ENCODE measurements around the gene EPOP. TPM values are rescaled to one million over a fixed set of nuclear protein-coding genes. Genes with fewer than 3 reads are reported as not detected.
"Not testable (repeated sequence)": the region's sequence is repeated elsewhere in the genome, so short reads cannot be mapped to it uniquely, and the experiment has no call there.

Gene EPOP
- total RNA-seq, 1 donor from 2014 or later = 2.1 TPM

GRCh38 chr17:38654411-38655398 lies 20.1 kb downstream of the EPOP start:
- Histone ChIP-seq H3K4me3 (no peak overlapping the region), H3K27ac (no peak overlapping the region), H3K4me1 (no peaks in the 10 kb centered on the region), H3K36me3 (no peaks in the 10 kb centered on the region), H3K27me3 (peaks cover 11% of the 10 kb centered on the region), H3K9me3 (no peaks in the 10 kb centered on the region)
- no peak for DNase-seq (ENCODE audit: low spot score in 2 of 2)
- intact Hi-C loops (cut with DNase I) = no loop called here
- TF ChIP-seq CTCF (IDR thresholded peaks at IDR 0.05) = no peak

GRCh38 chr17:38653679-38654078 lies 21.1 kb downstream of the EPOP start:
- peaks cover 11% of the 10 kb centered on the region for H3K27me3 ChIP-seq
- no peaks in the 10 kb centered on the region for H3K36me3 ChIP-seq
- H3K4me1 ChIP-seq = no peaks in the 10 kb centered on the region
- TF ChIP-seq CTCF (IDR thresholded peaks at IDR 0.05) = no peak
- no peak for DNase-seq (ENCODE audit: low spot score in 2 of 2)
- H3K4me3 ChIP-seq = no peak overlapping the region
- no peaks in the 10 kb centered on the region for H3K9me3 ChIP-seq
- no peak overlapping the region for H3K27ac ChIP-seq
- intact Hi-C loops (cut with DNase I) = no loop called here

GRCh38 chr17:38653230-38653629 lies 21.5 kb downstream of the EPOP start:
- peaks cover 11% of the 10 kb centered on the region for H3K27me3 ChIP-seq
- H3K36me3 ChIP-seq = no peaks in the 10 kb centered on the region

DNA sequence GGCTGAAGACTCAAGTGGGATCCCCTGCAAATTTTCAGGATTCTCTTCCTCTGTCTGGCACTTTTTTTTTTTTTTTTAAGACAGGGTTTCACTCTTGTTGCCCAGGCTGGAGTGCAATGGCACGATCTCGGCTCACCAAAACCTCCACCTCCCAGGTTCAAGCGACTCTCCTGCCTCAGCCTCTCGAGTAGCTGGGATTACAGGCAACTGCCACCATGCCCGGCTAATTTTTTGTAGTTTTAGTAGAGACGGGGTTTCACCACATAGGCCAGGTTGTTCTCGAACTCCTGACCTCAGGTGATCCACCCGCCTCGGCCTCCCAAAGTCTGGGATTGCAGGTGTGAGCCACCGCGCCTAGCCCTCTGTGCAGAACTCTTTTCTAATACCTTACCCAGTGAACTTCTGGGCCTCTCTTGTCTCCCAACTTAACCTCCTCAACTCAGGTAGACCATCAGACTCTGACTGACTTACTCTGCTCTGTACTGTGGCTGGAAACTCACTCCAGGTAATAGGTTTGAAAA lies 24.0 kb downstream of the EPOP start:
- intact Hi-C loops (cut with DNase I); H3K4me3 ChIP-seq: not testable (repeated sequence)

More at GRCh38 chr17:38653230-38653629, 21.5 kb downstream of the EPOP start:
- H3K4me3 ChIP-seq = no peak overlapping the region
- DNase-seq (ENCODE audit: low spot score in 2 of 2) = no peak
- H3K27ac ChIP-seq = no peak overlapping the region
- no peak for TF ChIP-seq CTCF (IDR thresholded peaks at IDR 0.05)
- no peaks in the 10 kb centered on the region for H3K4me1 ChIP-seq
- intact Hi-C loops (cut with DNase I) = no loop called here
- H3K9me3 ChIP-seq = no peaks in the 10 kb centered on the region

DNA sequence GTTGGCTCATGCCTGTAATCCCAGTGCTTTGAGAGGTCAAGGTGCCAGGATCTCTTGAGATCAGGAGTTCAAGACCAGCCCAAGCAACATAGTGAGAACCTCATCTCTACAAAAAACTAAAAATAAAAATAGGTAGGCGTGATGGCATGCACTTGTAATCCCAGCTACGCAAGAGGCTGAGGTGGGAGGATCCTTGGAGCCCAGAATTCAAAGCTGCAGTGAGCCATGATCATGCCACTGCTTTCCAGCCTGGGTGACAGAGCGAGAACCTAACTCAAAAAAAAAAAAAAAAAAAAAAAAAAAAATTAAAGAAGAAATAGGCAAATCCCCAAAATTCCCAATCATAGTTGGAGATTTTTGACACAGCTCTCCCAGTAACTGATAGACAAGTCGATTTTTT lies 36.8 kb downstream of the EPOP start:
- Histone ChIP-seq H3K27me3 (no peaks in the 10 kb centered on the region), H3K4me1 (no peaks in the 10 kb centered on the region), H3K27ac (no peak overlapping the region), H3K36me3 (no peaks in the 10 kb centered on the region), H3K9me3 (no peaks in the 10 kb centered on the region), H3K4me3 (no peak overlapping the region)
- intact Hi-C loops (cut with DNase I) = no loop called here
- DNase-seq (ENCODE audit: low spot score in 2 of 2) = peak in 1 of 2 donors; percentile 25
- TF ChIP-seq CTCF (IDR thresholded peaks at IDR 0.05) = no peak

More for the DNA sequence above, 24.0 kb downstream of the EPOP start:
- H3K27ac ChIP-seq; H3K27me3 ChIP-seq; H3K36me3 ChIP-seq; H3K9me3 ChIP-seq; H3K4me1 ChIP-seq; DNase-seq (ENCODE audit: low spot score in 2 of 2): not testable (repeated sequence)

- Histone ChIP-seq H3K4me1 (no peaks in the 10 kb centered on the region), H3K27me3 (no peaks in the 10 kb centered on the region), H3K9me3 (no peaks in the 10 kb centered on the region), H3K36me3 (no peaks in the 10 kb centered on the region), H3K27ac (no peak overlapping the region), H3K4me3 (no peak overlapping the region)
- no peak for TF ChIP-seq CTCF (IDR thresholded peaks at IDR 0.05)
- DNase-seq (ENCODE audit: low spot score in 2 of 2) = peak in 1 of 2 donors; percentile 18
- intact Hi-C loops (cut with DNase I) = no loop called here
Observed at GRCh38 chr17:38636054-38636453, 38.7 kb downstream of the EPOP start.

Measured in ascending aorta (tissue), 2 donors.